ENCODE data around the gene RPS6KL1.

RPS6KL1 gene

GRCh38 chr14:74952180-74952665 is 29.2 kb upstream of the RPS6KL1 start:
- no peak for FAIRE-seq

- no peak for FAIRE-seq
These were observed 28.6 kb upstream of the RPS6KL1 start for GRCh38 chr14:74951443-74952179.

GRCh38 chr14:74950795-74951442 is 27.9 kb upstream of the RPS6KL1 start:
- no peak for FAIRE-seq

- FAIRE-seq, result no peak
These were observed 27.0 kb upstream of the RPS6KL1 start for GRCh38 chr14:74949859-74950573.

GRCh38 chr14:74949191-74949601 is 26.1 kb upstream of the RPS6KL1 start:
- no peak for FAIRE-seq

- no peak for FAIRE-seq
These were observed 25.4 kb upstream of the RPS6KL1 start for GRCh38 chr14:74948228-74949175.

GRCh38 chr14:74947353-74948227 is 24.5 kb upstream of the RPS6KL1 start:
- no peak for FAIRE-seq

GRCh38 chr14:74946659-74947281 is 23.7 kb upstream of the RPS6KL1 start:
- FAIRE-seq, result no peak

GRCh38 chr14:74945852-74946658 is 23.0 kb upstream of the RPS6KL1 start:
- FAIRE-seq, result no peak

GRCh38 chr14:74945261-74945851 is 22.3 kb upstream of the RPS6KL1 start:
- FAIRE-seq, result no peak

- no peak for FAIRE-seq
These were observed 19.5 kb upstream of the RPS6KL1 start for GRCh38 chr14:74942608-74943007.

GRCh38 chr14:74942181-74942580 is 19.1 kb upstream of the RPS6KL1 start:
- no peak for FAIRE-seq

- FAIRE-seq, result no peak
These were observed 18.6 kb upstream of the RPS6KL1 start for GRCh38 chr14:74941676-74942097.

- FAIRE-seq, result no peak
These were observed 18.0 kb upstream of the RPS6KL1 start for GRCh38 chr14:74940956-74941565.

- no peak for FAIRE-seq
These were observed 15.8 kb upstream of the RPS6KL1 start for GRCh38 chr14:74938531-74939495.

- FAIRE-seq, result no peak
These were observed 14.1 kb upstream of the RPS6KL1 start for GRCh38 chr14:74937171-74937570.

GRCh38 chr14:74936731-74937130 is 13.7 kb upstream of the RPS6KL1 start:
- FAIRE-seq, result no peak

GRCh38 chr14:74936151-74936550 is 13.1 kb upstream of the RPS6KL1 start:
- no peak for FAIRE-seq
